Stimulated activated CD8-positive, alpha-beta memory T cell treated with anti-CD3 and anti-CD28 coated beads, Interleukin-12 subunit alpha, Interleukin-12 subunit beta, amount 100 ng/mL, for 24 hours (primary cell): ENCODE data around the gene PPM1H.
"Not testable (repeated sequence)": the region's sequence is repeated elsewhere in the genome, so short reads cannot be mapped to it uniquely, and the experiment has no call there.

Experiments used
- DNase-seq: peaks from one replicate; pipeline ENCODE4 v3.0.0-alpha.2; 2020; ENCODE audit errors: extremely low read depth

Gene PPM1H

GRCh38 chr12:62834971-62835547, 99.9 kb downstream of the PPM1H start:
- DNase-seq, result no peak

- DNase-seq, result no peak
These were observed 100.5 kb downstream of the PPM1H start for GRCh38 chr12:62834406-62834805.

- DNase-seq, result no peak
These were observed 101.3 kb downstream of the PPM1H start for GRCh38 chr12:62833634-62834033.

DNA sequence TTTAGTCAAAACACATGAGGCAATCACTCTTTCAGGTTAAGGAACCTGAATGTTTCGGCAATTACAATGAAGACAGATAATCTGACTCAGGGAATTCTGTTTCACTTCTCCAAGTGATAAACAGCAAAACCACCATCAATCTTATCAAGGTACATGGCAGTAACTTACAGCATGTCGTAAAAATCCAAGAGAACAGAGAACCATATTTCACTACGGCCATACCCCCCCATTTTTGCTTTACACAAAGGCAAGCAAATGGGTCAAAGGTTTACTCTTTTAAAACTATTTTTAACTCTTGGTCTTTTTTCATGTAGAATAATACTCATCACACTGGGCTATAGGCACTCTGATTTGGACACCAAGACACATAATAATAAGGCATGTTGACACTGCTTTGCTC, 102.4 kb downstream of the PPM1H start:
- DNase-seq, result no peak

DNA sequence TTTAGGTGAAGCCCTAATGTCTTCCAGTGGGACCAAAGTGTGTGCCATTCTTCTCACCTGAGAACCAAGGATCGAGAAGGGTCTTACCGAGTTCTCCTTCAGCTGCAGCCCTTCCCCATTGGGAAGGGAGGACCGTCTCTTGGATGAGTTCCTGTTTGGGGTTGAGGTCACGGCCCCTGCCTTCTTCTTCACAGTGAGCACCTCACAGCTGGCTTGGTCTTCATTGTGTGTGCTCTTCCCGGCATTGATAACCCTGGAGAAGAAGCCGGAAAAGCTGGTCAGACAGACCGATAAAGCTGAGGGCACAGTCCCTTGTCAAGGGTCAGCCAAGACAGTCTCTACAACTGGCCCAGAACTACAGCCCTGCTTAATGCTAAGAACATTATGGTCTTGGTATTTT, 102.9 kb downstream of the PPM1H start:
- DNase-seq, result no peak

DNA sequence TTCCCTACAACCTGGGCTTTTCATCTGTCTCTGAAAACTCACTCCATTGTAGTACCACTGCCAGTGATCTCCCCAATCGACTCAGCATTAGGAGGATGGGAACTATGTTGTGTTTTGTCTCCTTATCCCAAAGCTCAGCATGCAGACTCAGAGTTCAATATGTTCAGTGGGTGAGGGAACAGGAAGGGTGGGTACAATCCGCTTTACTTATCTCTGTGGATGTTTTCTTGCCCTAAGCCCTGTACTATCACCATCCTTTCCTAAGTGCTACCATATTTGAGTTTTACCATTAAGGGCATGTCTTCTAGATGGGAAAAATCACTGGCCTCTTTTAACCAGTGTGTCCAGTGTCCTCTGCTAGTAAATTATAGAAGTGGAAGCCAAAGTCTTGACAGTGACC, 107.1 kb downstream of the PPM1H start:
- DNase-seq, result no peak

DNA sequence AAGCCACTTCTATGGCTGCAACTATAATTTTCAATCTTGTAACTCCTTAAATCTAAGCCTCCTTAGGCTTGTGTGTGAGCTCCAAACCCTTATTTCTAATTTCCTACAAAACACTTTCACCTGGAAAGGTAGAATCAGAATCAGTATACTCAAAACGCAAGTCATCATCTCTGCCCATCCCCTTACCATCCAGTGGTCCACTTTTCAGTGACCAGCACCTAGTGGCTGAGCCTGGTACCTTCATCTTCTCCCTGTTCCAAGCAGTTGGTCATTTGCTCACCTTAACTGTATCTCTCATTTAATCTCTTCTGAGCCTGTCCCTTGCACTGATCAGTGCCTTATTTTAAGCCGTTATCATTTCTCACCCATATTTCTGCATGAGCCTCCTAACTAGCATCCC, 107.9 kb downstream of the PPM1H start:
- no peak for DNase-seq

DNA sequence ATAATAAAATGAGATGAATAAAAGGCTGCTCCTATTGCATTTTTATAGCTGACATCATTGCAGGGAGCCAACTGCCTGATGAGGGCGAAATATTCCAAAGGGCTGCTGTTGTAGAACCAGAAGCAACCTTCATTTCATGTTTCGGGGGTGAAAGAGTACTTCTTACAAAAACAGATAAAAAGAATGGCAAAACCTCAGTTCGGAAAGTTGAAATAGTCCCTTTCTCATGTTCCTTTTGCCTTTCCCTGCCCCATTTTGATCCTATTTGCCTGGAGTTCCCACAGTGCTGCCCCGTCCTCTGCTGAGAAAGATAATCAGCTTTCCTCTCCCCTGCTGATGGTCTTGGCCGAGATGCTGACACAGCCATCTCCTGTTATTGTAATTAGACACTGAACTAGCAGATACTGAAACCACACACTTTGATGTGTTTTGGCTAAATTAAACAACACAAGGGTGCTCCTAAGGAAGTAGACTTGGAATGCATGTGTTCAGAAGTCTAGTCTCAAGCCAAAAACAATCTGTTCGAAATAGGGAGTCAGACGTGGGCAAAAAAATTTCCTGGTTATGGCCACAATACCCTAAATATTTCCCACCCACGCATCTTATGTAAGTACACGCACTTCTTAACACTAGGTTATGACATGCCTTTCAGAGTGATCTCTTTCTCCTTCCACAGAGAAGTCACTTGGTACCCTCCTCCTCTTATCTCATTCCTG, 117.2 kb downstream of the PPM1H start:
- no peak for DNase-seq

GRCh38 chr12:62814243-62814642, 120.7 kb downstream of the PPM1H start:
- no peak for DNase-seq

DNA sequence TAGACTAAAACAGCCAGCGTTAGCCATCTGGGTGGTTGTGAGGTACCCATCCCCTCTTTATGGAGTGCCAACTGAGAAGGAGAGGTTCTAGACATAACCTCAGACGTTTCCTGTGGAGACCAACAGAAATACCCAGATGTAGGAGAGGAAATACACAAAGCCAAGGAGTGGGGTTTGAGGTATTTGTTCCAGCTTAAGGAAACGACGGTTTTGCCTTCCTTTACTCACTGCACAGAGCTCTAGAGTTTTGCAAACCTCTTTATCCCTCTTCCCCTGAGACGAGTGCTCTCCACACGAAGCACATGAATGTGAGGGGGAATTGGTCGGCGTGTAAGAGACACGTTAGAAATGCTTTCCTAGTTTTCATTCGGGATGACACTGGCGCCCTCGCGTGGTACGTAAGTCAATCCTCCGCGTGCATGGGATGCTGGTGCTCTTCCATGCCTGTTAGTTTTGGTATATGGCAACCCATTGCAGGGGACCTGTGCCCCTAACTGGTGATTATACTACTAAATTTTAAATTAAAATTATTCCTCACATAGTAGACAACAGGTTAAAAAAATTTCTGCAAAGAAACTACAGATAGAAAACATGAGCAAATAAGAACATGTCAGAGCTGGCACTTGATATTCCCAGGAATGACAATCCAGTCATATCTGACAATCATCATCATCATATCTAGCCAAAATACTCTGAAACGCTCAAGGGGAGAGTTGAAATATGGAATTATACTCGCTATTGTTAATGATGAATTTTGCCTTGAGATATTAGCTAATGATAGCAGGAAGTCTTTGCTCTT, 121.7 kb downstream of the PPM1H start:
- DNase-seq, result peak; percentile 1

DNA sequence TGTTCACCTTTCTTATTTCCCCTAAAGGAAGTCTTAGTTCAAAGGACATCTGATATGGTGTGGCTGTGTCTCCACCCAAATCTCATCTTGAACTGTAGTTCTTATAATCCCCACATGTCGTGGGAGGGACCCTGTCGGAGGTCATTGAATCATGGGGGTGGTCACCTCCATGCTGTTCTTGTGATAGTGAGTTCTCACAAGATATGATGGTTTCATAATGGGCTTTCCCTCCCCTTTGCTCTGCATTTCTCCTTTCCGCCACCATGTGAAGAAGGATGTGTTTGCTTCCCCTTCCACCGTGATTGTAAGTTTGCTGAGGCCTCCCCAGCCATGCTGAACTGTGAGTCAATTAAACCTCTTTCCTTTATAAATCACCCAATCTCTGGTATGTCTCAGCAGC, 123.5 kb downstream of the PPM1H start:
- DNase-seq, result not testable (repeated sequence)

- DNase-seq, result no peak
These were observed 126.6 kb downstream of the PPM1H start for GRCh38 chr12:62808166-62808879.

DNA sequence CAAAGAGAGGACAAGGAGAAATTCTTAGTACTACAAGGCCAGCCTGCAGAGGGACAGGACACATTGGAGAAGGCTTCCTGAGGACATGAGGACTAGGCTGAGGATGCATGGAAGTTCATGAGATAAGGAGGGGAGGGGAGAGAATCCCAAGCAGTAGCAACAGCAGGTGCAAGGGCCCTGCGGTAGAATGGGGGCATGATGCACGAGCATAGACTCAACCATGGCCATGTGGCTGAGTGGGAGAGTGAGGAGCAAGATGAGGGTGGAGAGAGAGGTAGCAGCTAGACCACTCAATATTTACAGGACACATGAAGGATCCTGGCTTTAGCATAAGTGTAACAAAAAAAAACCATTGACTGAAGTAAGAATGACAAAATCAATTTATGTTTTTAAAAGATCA, 128.1 kb downstream of the PPM1H start:
- DNase-seq, result no peak

DNA sequence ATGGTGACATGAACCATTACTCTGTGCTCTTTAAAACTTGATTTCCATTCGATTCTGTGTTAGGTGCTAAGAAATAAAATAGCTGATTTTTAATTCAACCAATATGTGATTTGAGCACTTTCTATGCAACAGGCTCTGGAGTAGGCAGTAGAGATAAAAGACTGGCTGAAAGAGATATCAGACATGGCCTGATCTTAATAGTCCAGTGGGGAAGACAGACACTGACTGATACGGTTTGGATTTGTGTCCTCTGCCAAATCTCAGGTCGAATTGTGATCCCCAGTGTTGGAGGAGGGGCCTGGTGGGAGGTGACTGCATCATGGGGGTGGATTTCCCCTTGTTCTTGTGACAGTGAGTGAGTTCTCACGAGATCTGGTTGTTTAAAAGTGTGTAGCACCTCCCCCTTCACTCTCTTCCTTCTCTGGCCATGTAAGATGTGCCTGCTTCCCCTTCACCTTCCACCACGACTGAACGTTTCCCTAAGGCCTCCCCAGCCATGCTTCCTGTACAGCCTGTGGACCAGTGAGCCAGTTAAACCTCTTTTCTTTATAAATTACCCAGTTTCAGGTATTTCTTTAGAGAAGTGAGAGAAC, 128.6 kb downstream of the PPM1H start:
- no peak for DNase-seq

GRCh38 chr12:62805517-62805916, 129.4 kb downstream of the PPM1H start:
- no peak for DNase-seq

GRCh38 chr12:62803756-62804155, 131.2 kb downstream of the PPM1H start:
- DNase-seq, result no peak

DNA sequence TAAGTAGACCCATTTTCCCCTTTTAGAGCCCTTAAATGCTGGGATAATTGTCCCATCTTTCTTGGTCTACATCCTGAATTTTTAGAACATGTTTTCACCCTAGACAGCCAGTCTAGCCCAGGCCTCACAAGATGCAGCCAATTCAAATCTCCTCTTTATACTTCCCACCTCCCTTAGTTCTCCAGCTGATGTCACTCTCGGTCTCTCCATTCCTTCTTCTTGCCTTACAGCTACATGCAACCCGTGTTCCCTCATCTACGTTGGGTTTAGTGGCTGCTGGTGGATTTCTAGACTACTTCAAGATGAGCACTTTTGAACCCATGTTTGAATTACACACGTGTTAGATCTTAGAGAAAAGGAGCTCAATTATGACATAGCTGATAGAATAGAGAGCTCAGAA, 132.0 kb downstream of the PPM1H start:
- no peak for DNase-seq

DNA sequence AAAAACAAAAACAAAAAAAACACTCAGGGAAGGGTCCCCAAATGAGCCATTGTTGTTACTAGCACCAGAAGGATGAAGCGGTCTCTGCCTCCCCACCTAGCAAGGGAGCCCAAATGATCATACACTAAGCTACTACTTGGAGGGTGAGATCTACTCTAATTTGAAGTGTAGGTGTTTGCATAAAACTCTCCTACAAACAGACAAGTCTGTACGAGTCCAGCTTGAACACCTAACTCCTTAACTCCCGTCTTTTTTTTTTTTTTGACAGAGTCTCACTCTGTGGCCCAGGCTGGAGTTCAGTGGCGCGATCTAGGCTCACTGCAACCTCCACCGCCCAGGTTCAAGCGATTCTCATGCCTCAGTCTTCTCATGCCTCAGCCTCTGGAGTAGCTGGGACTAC, 132.6 kb downstream of the PPM1H start:
- DNase-seq, result no peak

GRCh38 chr12:62801796-62802195, 133.2 kb downstream of the PPM1H start:
- DNase-seq, result no peak

DNA sequence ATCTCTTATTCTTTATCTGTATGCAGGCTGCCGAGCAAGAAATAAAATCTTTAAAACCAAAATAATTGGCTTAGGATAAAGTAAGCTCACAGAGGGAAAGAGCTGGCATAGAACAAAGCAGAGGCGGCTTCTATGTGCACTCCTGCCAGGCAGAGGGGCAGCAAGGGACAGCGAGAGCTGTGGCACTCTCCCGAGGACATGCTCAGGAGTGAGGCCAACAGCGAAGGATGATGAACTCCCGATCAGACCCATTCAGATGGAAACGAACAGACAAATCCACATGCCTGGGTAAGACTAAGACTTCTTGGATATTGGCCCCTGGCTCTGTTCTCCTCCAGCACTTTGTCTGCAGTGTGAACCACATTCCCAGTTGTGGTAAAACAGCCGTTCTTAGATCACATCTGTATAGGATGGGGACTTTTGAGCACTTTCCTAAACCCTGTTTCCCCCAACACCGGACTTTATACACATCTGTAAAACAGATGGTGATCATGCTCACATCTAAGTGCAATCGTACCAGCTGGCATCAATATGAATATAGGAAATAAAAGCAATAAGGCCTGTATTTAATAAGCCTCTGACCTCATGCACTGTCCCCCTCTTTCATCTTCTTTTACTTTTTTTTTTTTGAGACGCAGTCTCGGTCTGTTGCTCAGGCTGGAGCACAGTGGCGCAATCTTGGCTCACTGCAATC, 134.1 kb downstream of the PPM1H start:
- no peak for DNase-seq

DNA sequence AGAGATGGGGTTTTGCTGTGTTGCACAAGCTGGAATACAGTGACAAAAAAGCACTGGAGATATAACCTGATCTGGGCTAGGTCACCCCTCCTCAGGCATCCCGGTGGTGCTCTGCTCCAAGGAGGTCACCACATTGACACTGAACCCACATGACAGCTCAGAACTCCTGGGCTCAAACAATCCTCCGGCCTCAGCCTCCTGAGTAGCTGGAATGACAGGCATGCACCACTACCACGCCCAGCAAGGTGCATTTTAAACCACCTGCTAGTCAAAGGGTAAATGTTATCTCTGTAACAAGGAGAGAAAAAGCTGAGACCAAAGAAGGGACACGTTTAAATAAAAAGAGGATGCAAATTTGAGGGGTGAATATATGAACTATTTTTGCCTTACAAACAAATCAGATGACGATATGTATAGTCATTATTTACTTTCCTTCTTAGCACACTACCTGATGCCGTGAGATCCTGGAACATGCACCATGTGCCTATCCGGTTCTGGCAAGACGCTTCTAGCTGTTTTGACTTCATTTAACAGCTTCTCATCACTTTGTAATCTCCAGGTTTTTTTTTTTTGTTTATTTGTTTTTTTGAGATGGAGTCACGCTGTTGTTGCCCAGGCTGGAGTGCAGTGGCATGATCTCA, 135.1 kb downstream of the PPM1H start:
- DNase-seq, result no peak
